HepG2 (cell line): Measurements from ENCODE around the gene NSUN6. TPM values are rescaled to one million over a fixed set of nuclear protein-coding genes. Genes with fewer than 3 reads are reported as not detected.
A peak's percentile ranks its signal among the peaks of the same experiment; 100 is the strongest.

ENCODE experiments used
- FOSL1 ChIP-seq: sonication (generic); formaldehyde crosslinking; IDR thresholded peaks from 2 replicates; pipeline ENCODE4 v1.9.0; 2021; ENCODE audit warnings: missing genetic modification reagents, borderline replicate concordance
- HNF4A ChIP-seq: sonication (generic); formaldehyde crosslinking; IDR thresholded peaks from 2 replicates; pipeline ENCODE4 v1.4.0; 2020; ENCODE audit warnings: missing genetic modification reagents
- JUN ChIP-seq: sonication (generic); formaldehyde crosslinking; IDR thresholded peaks from 2 replicates; pipeline ENCODE4 v1.4.0; 2020; ENCODE audit warnings: mild to moderate bottlenecking, missing genetic modification reagents
- NAIF1 ChIP-seq: sonication (generic); formaldehyde crosslinking; IDR thresholded peaks from 2 replicates; pipeline ENCODE4 v1.5.0; 2020; ENCODE audit warnings: mild to moderate bottlenecking, missing genetic modification reagents, borderline replicate concordance
- NFE2L2 ChIP-seq: fragments of 150-350 bp; IDR thresholded peaks from 2 replicates; pipeline ENCODE4 v1.6.1; 2014; ENCODE audit warnings: low read length
- NR1H2 ChIP-seq: sonication (generic); formaldehyde crosslinking; IDR thresholded peaks from 2 replicates; pipeline ENCODE4 v1.8.1; 2022; ENCODE audit warnings: low read depth, missing genetic modification reagents, borderline replicate concordance
- PITX1 ChIP-seq: sonication (generic); formaldehyde crosslinking; IDR thresholded peaks from 2 replicates; pipeline ENCODE4 v1.5.1; 2020; ENCODE audit warnings: mild to moderate bottlenecking, missing genetic modification reagents
- RBFOX2 ChIP-seq: fragments of 200-400 bp; formaldehyde crosslinking; IDR thresholded peaks from 2 replicates; pipeline ENCODE4 v1.6.1; 2017; ENCODE audit warnings: low read depth, mild to moderate bottlenecking, low read length
- REPIN1 ChIP-seq: sonication (generic); formaldehyde crosslinking; IDR thresholded peaks from 2 replicates; pipeline ENCODE4 v1.8.0; 2022; ENCODE audit warnings: missing genetic modification reagents, low read depth, mild to moderate bottlenecking, borderline replicate concordance
- SNAI1 ChIP-seq: sonication (generic); formaldehyde crosslinking; IDR thresholded peaks from 2 replicates; pipeline ENCODE4 v1.5.0; 2020; ENCODE audit warnings: mild to moderate bottlenecking, missing genetic modification reagents, borderline replicate concordance
- SNAPC2 ChIP-seq: sonication (generic); formaldehyde crosslinking; IDR thresholded peaks from 2 replicates; pipeline ENCODE4 v1.8.1; 2022; ENCODE audit warnings: mild to moderate bottlenecking, missing genetic modification reagents
- SRSF9 ChIP-seq: fragments of 200-400 bp; formaldehyde crosslinking; IDR thresholded peaks from 2 replicates; pipeline ENCODE4 v1.6.1; 2018; ENCODE audit warnings: borderline replicate concordance, mild to moderate bottlenecking, low read depth, low read length; ENCODE audit not compliant: insufficient read depth, poor library complexity, severe bottlenecking
- ZFP82 ChIP-seq: sonication (generic); formaldehyde crosslinking; IDR thresholded peaks from 2 replicates; pipeline ENCODE4 v1.5.1; 2020; ENCODE audit warnings: mild to moderate bottlenecking, missing genetic modification reagents, borderline replicate concordance
- ZIK1 ChIP-seq: sonication (generic); formaldehyde crosslinking; IDR thresholded peaks from 2 replicates; pipeline ENCODE4 v1.5.0; 2020; ENCODE audit warnings: mild to moderate bottlenecking, low read depth, missing genetic modification reagents, borderline replicate concordance
- ZNF431 ChIP-seq: sonication (generic); formaldehyde crosslinking; IDR thresholded peaks from 2 replicates; pipeline ENCODE4 v1.9.0; 2022; ENCODE audit warnings: missing genetic modification reagents, low read depth, mild to moderate bottlenecking, borderline replicate concordance
- ZNF556 ChIP-seq: sonication (generic); formaldehyde crosslinking; IDR thresholded peaks from 2 replicates; pipeline ENCODE4 v1.4.0; 2020; ENCODE audit warnings: mild to moderate bottlenecking, missing genetic modification reagents, borderline replicate concordance
- polyA plus RNA-seq, 8 experiments: library from polyadenylated mRNA; depleted of rRNA in 3 of 8; stranded (reverse) in 7 of 8; unstranded in 1 of 8; fragments of >200 nt; fragmentation: Illumina TruSeq in 4 of 8; extraction: Trizol in 4 of 8; gene quantifications; 2 replicates each; pipeline versions ENCODE4 v1.2.1 to v1.2.3, GENCODE V29; 2011 to 2016; ENCODE audit warnings: low read depth in 4 of 8, missing spikeins in 1 of 8, mixed read lengths in 1 of 8; ENCODE audit not compliant: insufficient read depth in 1 of 8
- total RNA-seq, 5 experiments: library from RNA; depleted of rRNA; stranded (reverse); fragments of >200 nt; fragmentation: Illumina TruSeq; extraction: Trizol; gene quantifications; 2 replicates each; pipeline ENCODE4 v1.2.3, GENCODE V29; 2016; ENCODE audit warnings: low read depth in 1 of 5
- TF ChIP-seq, protein P1 (sequence below), 2 experiments: sonication (generic) in 1 of 2; formaldehyde crosslinking in 1 of 2; IDR thresholded peaks; 2 replicates each; pipeline versions ENCODE4 v1.6.1 to v1.9.0; 2014 to 2022; ENCODE audit warnings: antibody characterized with exemption in 1 of 2, borderline replicate concordance in 1 of 2, inconsistent platforms in 1 of 2, low read depth in 1 of 2, missing genetic modification reagents in 1 of 2
- TF ChIP-seq, protein P2 (sequence below): sonication (generic); formaldehyde crosslinking; IDR thresholded peaks from 2 replicates; pipeline ENCODE4 v1.4.0; 2020; ENCODE audit warnings: missing genetic modification reagents
- TF ChIP-seq, protein P3 (sequence below): sonication (generic); formaldehyde crosslinking; IDR thresholded peaks from 2 replicates; pipeline ENCODE4 v1.8.1; 2023; ENCODE audit warnings: missing genetic modification reagents, mild to moderate bottlenecking, borderline replicate concordance
- TF ChIP-seq, protein P4 (sequence below): sonication (generic); formaldehyde crosslinking; IDR thresholded peaks from 2 replicates; pipeline ENCODE4 v1.8.1; 2023; ENCODE audit warnings: mild to moderate bottlenecking, inconsistent platforms, moderate library complexity, missing genetic modification reagents, borderline replicate concordance

Gene NSUN6
- total and polyA plus RNA-seq, 2 of the 13 experiments (the other 11 are each of a cell fraction or from before 2014, with no cell fraction given): 17.2 to 19.3 TPM

DNA sequence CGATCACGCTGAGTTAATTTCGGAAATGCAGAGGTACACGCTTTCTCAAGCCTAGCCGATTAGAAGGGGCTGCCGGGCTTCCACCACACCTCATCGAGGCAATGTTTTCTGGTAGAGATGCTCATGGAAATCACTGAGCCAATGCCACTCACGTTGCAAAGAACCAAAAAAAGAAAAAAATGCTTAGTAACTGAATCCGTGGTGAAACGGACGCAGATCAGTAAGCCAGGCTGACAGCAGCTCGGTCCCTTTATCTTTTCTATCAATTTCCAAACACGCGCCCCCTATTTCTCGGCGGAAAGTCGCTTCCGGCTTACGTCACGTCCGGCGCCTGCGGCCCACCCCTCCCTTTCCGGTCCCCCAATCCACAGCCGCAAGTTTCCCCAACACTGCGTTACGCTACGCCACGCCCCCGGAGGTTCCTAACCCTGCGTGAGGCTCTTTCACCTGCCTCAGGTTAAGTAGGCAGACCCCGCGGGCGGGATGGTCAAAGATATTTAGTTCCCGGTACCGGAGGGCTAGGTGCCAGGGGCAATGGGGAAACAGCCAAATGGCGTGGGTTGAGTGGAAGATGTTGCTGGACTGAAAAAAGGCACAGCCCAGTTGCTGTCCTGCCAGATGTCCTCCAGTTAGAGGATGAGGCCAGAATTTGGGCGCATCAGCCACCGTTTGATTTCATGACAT lies at the start of gene NSUN6 (continued):
- TF ChIP-seq, protein P1, sequence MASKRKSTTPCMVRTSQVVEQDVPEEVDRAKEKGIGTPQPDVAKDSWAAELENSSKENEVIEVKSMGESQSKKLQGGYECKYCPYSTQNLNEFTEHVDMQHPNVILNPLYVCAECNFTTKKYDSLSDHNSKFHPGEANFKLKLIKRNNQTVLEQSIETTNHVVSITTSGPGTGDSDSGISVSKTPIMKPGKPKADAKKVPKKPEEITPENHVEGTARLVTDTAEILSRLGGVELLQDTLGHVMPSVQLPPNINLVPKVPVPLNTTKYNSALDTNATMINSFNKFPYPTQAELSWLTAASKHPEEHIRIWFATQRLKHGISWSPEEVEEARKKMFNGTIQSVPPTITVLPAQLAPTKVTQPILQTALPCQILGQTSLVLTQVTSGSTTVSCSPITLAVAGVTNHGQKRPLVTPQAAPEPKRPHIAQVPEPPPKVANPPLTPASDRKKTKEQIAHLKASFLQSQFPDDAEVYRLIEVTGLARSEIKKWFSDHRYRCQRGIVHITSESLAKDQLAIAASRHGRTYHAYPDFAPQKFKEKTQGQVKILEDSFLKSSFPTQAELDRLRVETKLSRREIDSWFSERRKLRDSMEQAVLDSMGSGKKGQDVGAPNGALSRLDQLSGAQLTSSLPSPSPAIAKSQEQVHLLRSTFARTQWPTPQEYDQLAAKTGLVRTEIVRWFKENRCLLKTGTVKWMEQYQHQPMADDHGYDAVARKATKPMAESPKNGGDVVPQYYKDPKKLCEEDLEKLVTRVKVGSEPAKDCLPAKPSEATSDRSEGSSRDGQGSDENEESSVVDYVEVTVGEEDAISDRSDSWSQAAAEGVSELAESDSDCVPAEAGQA (IDR thresholded peaks at IDR 0.05; ENCODE audit: low read depth): peak; percentile 78
- TF ChIP-seq, protein P1 (CRISPR knock-in tag; IDR thresholded peaks at IDR 0.05; ENCODE audit: borderline replicate concordance): no peak
- TF ChIP-seq HNF4A (CRISPR knock-in tag): no peak
- TF ChIP-seq ZFP82: no peak
- no peak for TF ChIP-seq JUN (CRISPR knock-in tag)
- TF ChIP-seq RBFOX2: peak; percentile 67
- TF ChIP-seq SNAI1 (CRISPR knock-in tag): no peak
- TF ChIP-seq SRSF9: no peak
- 0 out of 2 replicates have a peak, but pooled peaks have one; percentile 14 for TF ChIP-seq PITX1 (CRISPR knock-in tag)
- no peak for TF ChIP-seq ZIK1
- TF ChIP-seq, protein P2, sequence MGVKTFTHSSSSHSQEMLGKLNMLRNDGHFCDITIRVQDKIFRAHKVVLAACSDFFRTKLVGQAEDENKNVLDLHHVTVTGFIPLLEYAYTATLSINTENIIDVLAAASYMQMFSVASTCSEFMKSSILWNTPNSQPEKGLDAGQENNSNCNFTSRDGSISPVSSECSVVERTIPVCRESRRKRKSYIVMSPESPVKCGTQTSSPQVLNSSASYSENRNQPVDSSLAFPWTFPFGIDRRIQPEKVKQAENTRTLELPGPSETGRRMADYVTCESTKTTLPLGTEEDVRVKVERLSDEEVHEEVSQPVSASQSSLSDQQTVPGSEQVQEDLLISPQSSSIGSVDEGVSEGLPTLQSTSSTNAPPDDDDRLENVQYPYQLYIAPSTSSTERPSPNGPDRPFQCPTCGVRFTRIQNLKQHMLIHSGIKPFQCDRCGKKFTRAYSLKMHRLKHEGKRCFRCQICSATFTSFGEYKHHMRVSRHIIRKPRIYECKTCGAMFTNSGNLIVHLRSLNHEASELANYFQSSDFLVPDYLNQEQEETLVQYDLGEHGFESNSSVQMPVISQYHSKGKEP (CRISPR knock-in tag): no peak
- TF ChIP-seq NAIF1 (CRISPR knock-in tag): peak; percentile 61; the same call in 1 of the 2 replicates
- TF ChIP-seq REPIN1 (CRISPR knock-in tag): peak; percentile 48; the same call in 1 of the 2 replicates
- TF ChIP-seq, protein P3, sequence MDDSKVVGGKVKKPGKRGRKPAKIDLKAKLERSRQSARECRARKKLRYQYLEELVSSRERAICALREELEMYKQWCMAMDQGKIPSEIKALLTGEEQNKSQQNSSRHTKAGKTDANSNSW: no peak
- no peak for TF ChIP-seq NFE2L2
- TF ChIP-seq ZNF431 (CRISPR knock-in tag): no peak
- TF ChIP-seq NR1H2 (CRISPR knock-in tag): no peak
- peak; percentile 41; the same call in 1 of the 2 replicates for TF ChIP-seq ZNF556 (CRISPR knock-in tag)
- TF ChIP-seq SNAPC2 (CRISPR knock-in tag): no peak
- TF ChIP-seq, protein P4, sequence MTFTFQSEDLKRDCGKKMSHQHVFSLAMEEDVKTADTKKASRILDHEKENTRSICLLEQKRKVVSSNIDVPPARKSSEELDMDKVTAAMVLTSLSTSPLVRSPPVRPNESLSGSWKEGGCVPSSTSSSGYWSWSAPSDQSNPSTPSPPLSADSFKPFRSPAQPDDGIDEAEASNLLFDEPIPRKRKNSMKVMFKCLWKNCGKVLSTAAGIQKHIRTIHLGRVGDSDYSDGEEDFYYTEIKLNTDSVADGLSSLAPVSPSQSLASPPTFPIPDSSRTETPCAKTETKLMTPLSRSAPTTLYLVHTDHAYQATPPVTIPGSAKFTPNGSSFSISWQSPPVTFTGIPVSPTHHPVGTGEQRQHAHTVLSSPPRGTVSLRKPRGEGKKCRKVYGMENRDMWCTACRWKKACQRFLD (CRISPR knock-in tag): no peak
- no peak for TF ChIP-seq FOSL1 (CRISPR knock-in tag)
